H9 (cell line): Measurements from ENCODE around the gene DIS3. TPM values are rescaled to one million over a fixed set of nuclear protein-coding genes. Genes with fewer than 3 reads are reported as not detected.

ENCODE experiments used
- DNase-seq: peaks from one replicate; pipeline ENCODE4 v3.0.0-alpha.2; 2017
- H2AFZ ChIP-seq: one replicate; pipeline ENCODE4 v1.6.1; 2013; ENCODE audit warnings: mild to moderate bottlenecking, low read length, control low read depth, moderate library complexity
- H2AK5ac ChIP-seq: 2 replicates; pipeline ENCODE4 v1.6.1; 2013; ENCODE audit warnings: low read length, control low read depth, mixed read lengths; ENCODE audit not compliant: insufficient read length
- H2BK120ac ChIP-seq: one replicate; pipeline ENCODE4 v1.6.1; 2013; ENCODE audit warnings: low read depth, mild to moderate bottlenecking, low read length, control low read depth, inconsistent platforms; ENCODE audit not compliant: poor library complexity, severe bottlenecking
- H2BK12ac ChIP-seq: 2 replicates; pipeline ENCODE4 v1.6.1; 2013; ENCODE audit warnings: low read length, control low read depth, mixed read lengths, low read depth; ENCODE audit not compliant: insufficient read length
- H2BK15ac ChIP-seq: 2 replicates; pipeline ENCODE4 v1.6.1; 2013; ENCODE audit warnings: low read depth, low read length, control low read depth
- H2BK20ac ChIP-seq: one replicate; pipeline ENCODE4 v1.6.1; 2013; ENCODE audit warnings: low read depth, mild to moderate bottlenecking, low read length, control low read depth, inconsistent platforms; ENCODE audit not compliant: poor library complexity, severe bottlenecking
- H2BK5ac ChIP-seq: 2 replicates; pipeline ENCODE4 v1.6.1; 2013; ENCODE audit warnings: low read length, control low read depth, mixed read lengths; ENCODE audit not compliant: insufficient read length
- H3K14ac ChIP-seq: 2 replicates; pipeline ENCODE4 v1.6.1; 2013; ENCODE audit warnings: low read length, control low read depth; ENCODE audit not compliant: insufficient read depth
- H3K18ac ChIP-seq: 2 replicates; pipeline ENCODE4 v1.6.1; 2013; ENCODE audit warnings: low read depth, mild to moderate bottlenecking, mixed read lengths, low read length, control low read depth; ENCODE audit not compliant: insufficient read length
- H3K23ac ChIP-seq: 2 replicates; pipeline ENCODE4 v1.6.1; 2013; ENCODE audit warnings: low read length, control low read depth, mixed read lengths, low read depth; ENCODE audit not compliant: insufficient read length
- H3K23me2 ChIP-seq: 2 replicates; pipeline ENCODE4 v1.6.1; 2013; ENCODE audit warnings: low read depth, mild to moderate bottlenecking, mixed read lengths, low read length, control low read depth; ENCODE audit not compliant: insufficient read length, poor library complexity, severe bottlenecking
- H3K27ac ChIP-seq: 2 replicates; pipeline ENCODE4 v1.5.1; 2013; ENCODE audit warnings: low read length, control low read depth, mixed read lengths, low read depth; ENCODE audit not compliant: insufficient read length
- H3K27me3 ChIP-seq: 2 replicates; pipeline ENCODE4 v1.6.1; 2013; ENCODE audit warnings: low read length, control low read depth, inconsistent platforms; ENCODE audit not compliant: insufficient read depth
- H3K4ac ChIP-seq: 2 replicates; pipeline ENCODE4 v1.6.1; 2013; ENCODE audit warnings: low read depth, mild to moderate bottlenecking, control low read depth, inconsistent platforms, low read length, moderate library complexity
- H3K4me1 ChIP-seq: 2 replicates; pipeline ENCODE4 v1.6.1; 2013; ENCODE audit warnings: low read length, control low read depth, inconsistent platforms; ENCODE audit not compliant: insufficient read depth
- H3K4me2 ChIP-seq: 2 replicates; pipeline ENCODE4 v1.6.1; 2013; ENCODE audit warnings: low read length, control low read depth, mixed read lengths; ENCODE audit not compliant: insufficient read length, insufficient read depth
- H3K56ac ChIP-seq: 2 replicates; pipeline ENCODE4 v1.6.1; 2013; ENCODE audit warnings: low read depth, mild to moderate bottlenecking, mixed read lengths, low read length, control low read depth; ENCODE audit not compliant: insufficient read length
- H3K79me1 ChIP-seq: 2 replicates; pipeline ENCODE4 v1.6.1; 2013; ENCODE audit warnings: low read depth, mild to moderate bottlenecking, moderate library complexity, low read length, control low read depth, inconsistent platforms; ENCODE audit not compliant: insufficient read depth, poor library complexity, severe bottlenecking
- H3K79me2 ChIP-seq: 2 replicates; pipeline ENCODE4 v1.6.1; 2013; ENCODE audit warnings: low read length, control low read depth, inconsistent platforms; ENCODE audit not compliant: insufficient read depth
- H3K9ac ChIP-seq: 2 replicates; pipeline ENCODE4 v1.6.1; 2013; ENCODE audit warnings: low read length, control low read depth, mixed read lengths; ENCODE audit not compliant: insufficient read length; ENCODE audit errors: extremely low read depth
- H3K9me3 ChIP-seq: one replicate; pipeline ENCODE4 v1.6.1; 2013; ENCODE audit warnings: low read depth, low read length, inconsistent platforms; ENCODE audit not compliant: control insufficient read depth
- H3T11ph ChIP-seq: one replicate; pipeline ENCODE4 v1.6.1; 2013; ENCODE audit warnings: mild to moderate bottlenecking, low read length, control low read depth, inconsistent platforms
- H4K20me1 ChIP-seq: one replicate; pipeline ENCODE4 v1.6.1; 2013; ENCODE audit not compliant: control insufficient read depth, insufficient read length, insufficient read depth
- H4K5ac ChIP-seq: 2 replicates; pipeline ENCODE4 v1.6.1; 2013; ENCODE audit warnings: low read depth, mild to moderate bottlenecking, mixed read lengths, low read length, control low read depth; ENCODE audit not compliant: insufficient read length
- H4K8ac ChIP-seq: replicated peaks from 2 replicates; pipeline ENCODE4 v1.6.1; 2013; ENCODE audit warnings: low read length, control low read depth, mixed read lengths, low read depth; ENCODE audit not compliant: insufficient read length
- H4K91ac ChIP-seq: 2 replicates; pipeline ENCODE4 v1.6.1; 2013; ENCODE audit warnings: low read depth, mild to moderate bottlenecking, moderate library complexity, mixed read lengths, low read length, control low read depth; ENCODE audit not compliant: insufficient read length
- H3K27ac Mint-ChIP-seq, 3 experiments: 2 replicates in 2 of 3; 3 replicates in 1 of 3; pipeline ENCODE4 v1.8.0; 2020 to 2021; ENCODE audit warnings: mixed read lengths in 3 of 3, mild to moderate bottlenecking in 1 of 3, moderate library complexity in 1 of 3
- H3K27me3 Mint-ChIP-seq: 2 replicates; pipeline ENCODE4 v1.8.0; 2021; ENCODE audit warnings: low read depth, mild to moderate bottlenecking, moderate library complexity, mixed read lengths
- H3K36me3 Mint-ChIP-seq, 3 experiments: 2 replicates in 2 of 3; 3 replicates in 1 of 3; pipeline ENCODE4 v1.8.0; 2020 to 2021; ENCODE audit warnings: low read depth in 3 of 3, mixed read lengths in 3 of 3; ENCODE audit not compliant: insufficient read depth in 1 of 3
- H3K4me1 Mint-ChIP-seq, 2 experiments: 2 replicates each; pipeline ENCODE4 v1.8.0; 2020; ENCODE audit warnings: mixed read lengths in 2 of 2
- H3K4me3 Mint-ChIP-seq, 2 experiments: 2 replicates in 1 of 2; 3 replicates in 1 of 2; pipeline ENCODE4 v1.8.0; 2020 to 2021; ENCODE audit warnings: mild to moderate bottlenecking in 2 of 2, mixed read lengths in 2 of 2, moderate library complexity in 1 of 2
- H3K9me3 Mint-ChIP-seq, 2 experiments: 2 replicates in 1 of 2; 3 replicates in 1 of 2; pipeline ENCODE4 v1.8.0; 2020; ENCODE audit warnings: mild to moderate bottlenecking in 2 of 2, mixed read lengths in 2 of 2, moderate library complexity in 1 of 2
- WGBS: extraction: QIAGEN DNeasy Blood & Tissue Kit; methylation state at CpG from one replicate; pipeline ENCODE4 v1.1.7; 2013; ENCODE audit warnings: missing lambda C conversion rate, low lambda C conversion rate, mixed read lengths; ENCODE audit not compliant: insufficient read length; ENCODE audit errors: extremely low coverage; 5-methylcytosine and 5-hydroxymethylcytosine counted together
- total RNA-seq: library from RNA; stranded (reverse); gene quantifications from 2 replicates; pipeline ENCODE4 v1.2.1, GENCODE V29; 2021
- TF ChIP-seq, protein P1 (sequence below): fragments of 200-600 bp; sonication (generic); conservative IDR thresholded peaks from 3 replicates; pipeline ENCODE4 v1.8.0; 2021; ENCODE audit warnings: antibody characterized with exemption, mild to moderate bottlenecking

DIS3 gene
- total RNA-seq, 1 experiment from 2014 or later, result 47.3 TPM

DNA sequence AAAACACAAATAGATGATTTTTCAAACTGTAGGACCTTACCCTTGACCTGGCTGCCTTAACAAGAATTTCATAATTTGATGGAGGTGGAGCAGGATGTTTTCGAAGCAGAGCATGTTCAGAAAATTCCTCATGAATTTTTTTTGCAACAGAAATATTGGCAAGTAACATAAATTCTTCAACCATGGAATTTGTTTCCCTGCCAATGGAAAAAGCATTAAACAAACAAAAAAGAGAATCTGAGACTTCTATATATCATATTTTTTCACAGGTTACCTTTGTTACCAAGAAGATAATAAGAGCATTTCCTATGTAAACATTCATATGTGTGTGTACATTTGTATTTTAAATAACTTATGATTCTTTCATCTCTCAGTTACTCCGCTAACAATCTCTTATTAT lies 18.3 kb downstream of the DIS3 start:
- no peaks in the 10 kb centered on the region for H3K23me2 ChIP-seq
- no peak overlapping the region for H4K5ac ChIP-seq
- no peak overlapping the region for H4K91ac ChIP-seq
- H3K79me2 ChIP-seq, result no peaks in the 10 kb centered on the region
- no peaks in the 10 kb centered on the region for H3K27me3 ChIP-seq
- no peak overlapping the region for H2AK5ac ChIP-seq
- no peak overlapping the region for H2BK15ac ChIP-seq
- Mint-ChIP-seq H3K27me3 (no peaks in the 10 kb centered on the region), H3K4me1 (no peaks in the 10 kb centered on the region), H3K36me3 (peaks cover 28 to 89% (median 83%) of the 10 kb centered on the region in 3 experiments; a peak in 6 of 7 replicates), H3K27ac (no peak overlapping the region), H3K9me3 (no peaks in the 10 kb centered on the region), H3K4me3 (no peak overlapping the region)
- no peak overlapping the region for H2BK5ac ChIP-seq
- H3K9ac ChIP-seq, result no peak overlapping the region
- TF ChIP-seq, protein P1, sequence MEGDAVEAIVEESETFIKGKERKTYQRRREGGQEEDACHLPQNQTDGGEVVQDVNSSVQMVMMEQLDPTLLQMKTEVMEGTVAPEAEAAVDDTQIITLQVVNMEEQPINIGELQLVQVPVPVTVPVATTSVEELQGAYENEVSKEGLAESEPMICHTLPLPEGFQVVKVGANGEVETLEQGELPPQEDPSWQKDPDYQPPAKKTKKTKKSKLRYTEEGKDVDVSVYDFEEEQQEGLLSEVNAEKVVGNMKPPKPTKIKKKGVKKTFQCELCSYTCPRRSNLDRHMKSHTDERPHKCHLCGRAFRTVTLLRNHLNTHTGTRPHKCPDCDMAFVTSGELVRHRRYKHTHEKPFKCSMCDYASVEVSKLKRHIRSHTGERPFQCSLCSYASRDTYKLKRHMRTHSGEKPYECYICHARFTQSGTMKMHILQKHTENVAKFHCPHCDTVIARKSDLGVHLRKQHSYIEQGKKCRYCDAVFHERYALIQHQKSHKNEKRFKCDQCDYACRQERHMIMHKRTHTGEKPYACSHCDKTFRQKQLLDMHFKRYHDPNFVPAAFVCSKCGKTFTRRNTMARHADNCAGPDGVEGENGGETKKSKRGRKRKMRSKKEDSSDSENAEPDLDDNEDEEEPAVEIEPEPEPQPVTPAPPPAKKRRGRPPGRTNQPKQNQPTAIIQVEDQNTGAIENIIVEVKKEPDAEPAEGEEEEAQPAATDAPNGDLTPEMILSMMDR, result no peak
- H3K79me1 ChIP-seq, result no peaks in the 10 kb centered on the region
- no peak overlapping the region for H2AFZ ChIP-seq
- H3K18ac ChIP-seq, result no peak overlapping the region
- no peak overlapping the region for H4K8ac ChIP-seq
- H3K27ac ChIP-seq, result no peak overlapping the region
- no peak overlapping the region for H3K23ac ChIP-seq
- no peak overlapping the region for H3K4ac ChIP-seq
- H2BK20ac ChIP-seq, result no peak overlapping the region
- H3K4me1 ChIP-seq, result no peaks in the 10 kb centered on the region
- no peak overlapping the region for H3K4me2 ChIP-seq
- no peak overlapping the region for H3K14ac ChIP-seq
- no peak for DNase-seq
- no peak overlapping the region for H2BK12ac ChIP-seq
- WGBS, result no CpG with 5 or more reads among the region's 2 CpGs
- H3T11ph ChIP-seq, result no peak overlapping the region
- H3K56ac ChIP-seq, result no peak overlapping the region
- H4K20me1 ChIP-seq, result no peaks in the 10 kb centered on the region
- H3K9me3 ChIP-seq, result no peaks in the 10 kb centered on the region
- no peak overlapping the region for H2BK120ac ChIP-seq
